HepG2 (cell line): Measurements from ENCODE around the gene MDM4. TPM values are rescaled to one million over a fixed set of nuclear protein-coding genes. Genes with fewer than 3 reads are reported as not detected.
A peak's percentile ranks its signal among the peaks of the same experiment; 100 is the strongest.

Source experiments
- ETV5 ChIP-seq: IDR thresholded peaks from 2 replicates; pipeline ENCODE4 v1.6.1; 2018; ENCODE audit warnings: missing biosample characterization, missing genetic modification reagents, inconsistent platforms, borderline replicate concordance
- HNF4A ChIP-seq: sonication (generic); formaldehyde crosslinking; IDR thresholded peaks from 2 replicates; pipeline ENCODE4 v1.4.0; 2020; ENCODE audit warnings: missing genetic modification reagents
- JDP2 ChIP-seq: sonication (generic); formaldehyde crosslinking; IDR thresholded peaks from 2 replicates; pipeline ENCODE4 v1.8.1; 2022; ENCODE audit warnings: missing genetic modification reagents, borderline replicate concordance
- MXI1 ChIP-seq: IDR thresholded peaks from 3 replicates; pipeline ENCODE4 v1.6.1; 2012; ENCODE audit warnings: low read depth, low read length, inconsistent platforms, borderline replicate concordance
- MYNN ChIP-seq: sonication (generic); formaldehyde crosslinking; IDR thresholded peaks from 2 replicates; pipeline ENCODE4 v1.4.0; 2020; ENCODE audit warnings: mild to moderate bottlenecking, low read depth, missing genetic modification reagents
- NCOR1 ChIP-seq: fragments of 200-600 bp; sonication (generic); IDR thresholded peaks from 2 replicates; pipeline ENCODE4 v1.7.0; 2017; ENCODE audit warnings: antibody characterized with exemption, low read length, borderline replicate concordance
- REL ChIP-seq: sonication (generic); formaldehyde crosslinking; conservative IDR thresholded peaks from 2 replicates; pipeline ENCODE4 v1.8.0; 2022; ENCODE audit warnings: mild to moderate bottlenecking, missing genetic modification reagents, moderate library complexity
- SAP130 ChIP-seq: IDR thresholded peaks from 2 replicates; pipeline ENCODE4 v1.6.1; 2016; ENCODE audit warnings: low read depth
- SRSF9 ChIP-seq: fragments of 200-400 bp; formaldehyde crosslinking; IDR thresholded peaks from 2 replicates; pipeline ENCODE4 v1.6.1; 2018; ENCODE audit warnings: borderline replicate concordance, mild to moderate bottlenecking, low read depth, low read length; ENCODE audit not compliant: insufficient read depth, poor library complexity, severe bottlenecking
- STAG1 ChIP-seq: sonication (generic); formaldehyde crosslinking; IDR thresholded peaks from 2 replicates; pipeline ENCODE4 v1.4.0; 2020; ENCODE audit warnings: missing genetic modification reagents
- ZBTB7A ChIP-seq: sonication (generic); formaldehyde crosslinking; IDR thresholded peaks from 2 replicates; pipeline ENCODE4 v1.8.0; 2022; ENCODE audit warnings: mild to moderate bottlenecking, missing genetic modification reagents
- ZBTB7B ChIP-seq: sonication (generic); formaldehyde crosslinking; IDR thresholded peaks from 2 replicates; pipeline ENCODE4 v1.4.0; 2020; ENCODE audit warnings: missing genetic modification reagents
- ZNF17 ChIP-seq: sonication (generic); formaldehyde crosslinking; IDR thresholded peaks from 2 replicates; pipeline ENCODE4 v1.5.0; 2020; ENCODE audit warnings: mild to moderate bottlenecking, missing genetic modification reagents
- ZNF224 ChIP-seq: sonication (generic); formaldehyde crosslinking; IDR thresholded peaks from 2 replicates; pipeline ENCODE4 v1.5.0; 2020; ENCODE audit warnings: mild to moderate bottlenecking, missing genetic modification reagents
- ZNF468 ChIP-seq: sonication (generic); formaldehyde crosslinking; IDR thresholded peaks from 2 replicates; pipeline ENCODE4 v1.8.0; 2022; ENCODE audit warnings: mild to moderate bottlenecking, moderate library complexity, missing genetic modification reagents
- ZNF598 ChIP-seq: sonication (generic); formaldehyde crosslinking; IDR thresholded peaks from 2 replicates; pipeline ENCODE4 v1.5.1; 2020; ENCODE audit warnings: mild to moderate bottlenecking, missing genetic modification reagents, borderline replicate concordance
- ZSCAN25 ChIP-seq: sonication (generic); formaldehyde crosslinking; IDR thresholded peaks from 2 replicates; pipeline ENCODE4 v1.8.0; 2022; ENCODE audit warnings: mild to moderate bottlenecking, missing genetic modification reagents
- polyA plus RNA-seq, 8 experiments: library from polyadenylated mRNA; depleted of rRNA in 3 of 8; stranded (reverse) in 7 of 8; unstranded in 1 of 8; fragments of >200 nt; fragmentation: Illumina TruSeq in 4 of 8; extraction: Trizol in 4 of 8; gene quantifications; 2 replicates each; pipeline versions ENCODE4 v1.2.1 to v1.2.3, GENCODE V29; 2011 to 2016; ENCODE audit warnings: low read depth in 4 of 8, missing spikeins in 1 of 8, mixed read lengths in 1 of 8; ENCODE audit not compliant: insufficient read depth in 1 of 8
- total RNA-seq, 5 experiments: library from RNA; depleted of rRNA; stranded (reverse); fragments of >200 nt; fragmentation: Illumina TruSeq; extraction: Trizol; gene quantifications; 2 replicates each; pipeline ENCODE4 v1.2.3, GENCODE V29; 2016; ENCODE audit warnings: low read depth in 1 of 5
- TF ChIP-seq, protein P1 (sequence below): sonication (generic); formaldehyde crosslinking; IDR thresholded peaks from 2 replicates; pipeline ENCODE4 v1.4.0; 2020; ENCODE audit warnings: missing genetic modification reagents
- TF ChIP-seq, protein P2 (sequence below): sonication (generic); formaldehyde crosslinking; IDR thresholded peaks from 2 replicates; pipeline ENCODE4 v1.9.0; 2022; ENCODE audit warnings: missing genetic modification reagents, mild to moderate bottlenecking, borderline replicate concordance
- TF ChIP-seq, protein P3 (sequence below): sonication (generic); formaldehyde crosslinking; IDR thresholded peaks from 2 replicates; pipeline ENCODE4 v1.4.0; 2020; ENCODE audit warnings: missing genetic modification reagents, mild to moderate bottlenecking, borderline replicate concordance
- TF ChIP-seq, protein P4 (sequence below): IDR thresholded peaks from 2 replicates; pipeline ENCODE4 v1.6.1; 2016; ENCODE audit warnings: low read depth, borderline replicate concordance

Gene MDM4
- total and polyA plus RNA-seq, 2 of the 13 experiments (the other 11 are each of a cell fraction or from before 2014, with no cell fraction given): 14.9 to 19.0 TPM

DNA sequence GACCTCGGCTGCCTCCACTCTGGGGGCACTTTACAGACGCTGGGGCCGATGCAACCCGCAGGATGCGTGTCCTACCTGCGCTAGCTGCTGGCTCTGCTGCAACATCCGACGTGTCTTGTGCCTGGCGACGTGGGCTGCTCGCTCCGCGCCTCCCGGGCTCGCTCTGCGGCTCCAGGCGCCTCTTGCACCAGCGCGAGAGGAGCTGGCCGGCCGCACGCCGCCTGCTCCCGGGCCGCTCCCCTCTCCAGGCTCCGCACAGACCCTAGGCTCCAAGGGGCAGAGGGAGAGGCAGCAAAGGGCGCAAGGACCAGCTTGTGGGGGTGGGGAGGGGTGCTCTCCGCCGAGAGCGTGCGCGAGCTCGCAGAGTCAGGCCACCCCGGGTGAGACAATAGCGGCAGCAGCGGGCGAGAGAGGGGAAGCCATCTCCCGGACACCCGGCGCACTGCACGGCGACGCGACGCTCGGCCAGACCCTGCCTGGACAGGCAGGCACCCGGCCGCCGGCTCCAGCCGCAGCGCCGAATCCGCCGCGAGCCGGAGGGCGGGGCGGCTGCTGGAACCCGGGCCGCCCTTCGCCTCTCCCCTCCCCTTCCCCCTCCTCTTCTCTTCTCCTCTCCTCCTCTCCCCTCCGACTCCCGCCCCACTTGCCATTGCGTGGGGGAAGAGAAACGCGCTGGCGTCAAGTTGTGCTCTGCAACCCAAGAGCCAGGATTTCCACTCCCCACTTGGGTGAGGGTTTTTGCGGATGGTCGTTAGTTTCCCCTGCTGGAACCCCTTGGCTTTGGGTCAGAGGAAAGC, 21.7 kb upstream of the MDM4 start, which contains the start of gene PIK3C2B (continued):
- TF ChIP-seq MXI1: peak; percentile 68; the same call in 1 of the 3 replicates
- 0 out of 2 replicates have a peak, but pooled peaks have one; percentile 10 for TF ChIP-seq NCOR1
- TF ChIP-seq, protein P1, sequence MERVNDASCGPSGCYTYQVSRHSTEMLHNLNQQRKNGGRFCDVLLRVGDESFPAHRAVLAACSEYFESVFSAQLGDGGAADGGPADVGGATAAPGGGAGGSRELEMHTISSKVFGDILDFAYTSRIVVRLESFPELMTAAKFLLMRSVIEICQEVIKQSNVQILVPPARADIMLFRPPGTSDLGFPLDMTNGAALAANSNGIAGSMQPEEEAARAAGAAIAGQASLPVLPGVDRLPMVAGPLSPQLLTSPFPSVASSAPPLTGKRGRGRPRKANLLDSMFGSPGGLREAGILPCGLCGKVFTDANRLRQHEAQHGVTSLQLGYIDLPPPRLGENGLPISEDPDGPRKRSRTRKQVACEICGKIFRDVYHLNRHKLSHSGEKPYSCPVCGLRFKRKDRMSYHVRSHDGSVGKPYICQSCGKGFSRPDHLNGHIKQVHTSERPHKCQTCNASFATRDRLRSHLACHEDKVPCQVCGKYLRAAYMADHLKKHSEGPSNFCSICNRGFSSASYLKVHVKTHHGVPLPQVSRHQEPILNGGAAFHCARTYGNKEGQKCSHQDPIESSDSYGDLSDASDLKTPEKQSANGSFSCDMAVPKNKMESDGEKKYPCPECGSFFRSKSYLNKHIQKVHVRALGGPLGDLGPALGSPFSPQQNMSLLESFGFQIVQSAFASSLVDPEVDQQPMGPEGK: peak; percentile 60
- TF ChIP-seq, protein P2, sequence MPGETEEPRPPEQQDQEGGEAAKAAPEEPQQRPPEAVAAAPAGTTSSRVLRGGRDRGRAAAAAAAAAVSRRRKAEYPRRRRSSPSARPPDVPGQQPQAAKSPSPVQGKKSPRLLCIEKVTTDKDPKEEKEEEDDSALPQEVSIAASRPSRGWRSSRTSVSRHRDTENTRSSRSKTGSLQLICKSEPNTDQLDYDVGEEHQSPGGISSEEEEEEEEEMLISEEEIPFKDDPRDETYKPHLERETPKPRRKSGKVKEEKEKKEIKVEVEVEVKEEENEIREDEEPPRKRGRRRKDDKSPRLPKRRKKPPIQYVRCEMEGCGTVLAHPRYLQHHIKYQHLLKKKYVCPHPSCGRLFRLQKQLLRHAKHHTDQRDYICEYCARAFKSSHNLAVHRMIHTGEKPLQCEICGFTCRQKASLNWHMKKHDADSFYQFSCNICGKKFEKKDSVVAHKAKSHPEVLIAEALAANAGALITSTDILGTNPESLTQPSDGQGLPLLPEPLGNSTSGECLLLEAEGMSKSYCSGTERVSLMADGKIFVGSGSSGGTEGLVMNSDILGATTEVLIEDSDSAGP (CRISPR knock-in tag): peak; percentile 78
- TF ChIP-seq ZBTB7A (CRISPR knock-in tag): 0 out of 2 replicates have a peak, but pooled peaks have one; percentile 51
- no peak for TF ChIP-seq ZNF17 (CRISPR knock-in tag)
- TF ChIP-seq JDP2 (CRISPR knock-in tag): no peak
- TF ChIP-seq ZNF468 (CRISPR knock-in tag): 0 out of 2 replicates have a peak, but pooled peaks have one; percentile 74
- TF ChIP-seq HNF4A (CRISPR knock-in tag): peak; percentile 20; the same call in 1 of the 2 replicates
- TF ChIP-seq STAG1 (CRISPR knock-in tag): peak; percentile 47
- 0 out of 2 replicates have a peak, but pooled peaks have one; percentile 10 for TF ChIP-seq ZNF598 (CRISPR knock-in tag)
- TF ChIP-seq SAP130 (CRISPR knock-in tag): peak; percentile 70; the same call in 1 of the 2 replicates
- TF ChIP-seq ETV5 (CRISPR knock-in tag): peak; percentile 20; the same call in 1 of the 2 replicates
- TF ChIP-seq ZBTB7B (CRISPR knock-in tag): 0 out of 2 replicates have a peak, but pooled peaks have one; percentile 48
- 0 out of 2 replicates have a peak, but pooled peaks have one; percentile 70 for TF ChIP-seq ZNF224
- TF ChIP-seq, protein P3, sequence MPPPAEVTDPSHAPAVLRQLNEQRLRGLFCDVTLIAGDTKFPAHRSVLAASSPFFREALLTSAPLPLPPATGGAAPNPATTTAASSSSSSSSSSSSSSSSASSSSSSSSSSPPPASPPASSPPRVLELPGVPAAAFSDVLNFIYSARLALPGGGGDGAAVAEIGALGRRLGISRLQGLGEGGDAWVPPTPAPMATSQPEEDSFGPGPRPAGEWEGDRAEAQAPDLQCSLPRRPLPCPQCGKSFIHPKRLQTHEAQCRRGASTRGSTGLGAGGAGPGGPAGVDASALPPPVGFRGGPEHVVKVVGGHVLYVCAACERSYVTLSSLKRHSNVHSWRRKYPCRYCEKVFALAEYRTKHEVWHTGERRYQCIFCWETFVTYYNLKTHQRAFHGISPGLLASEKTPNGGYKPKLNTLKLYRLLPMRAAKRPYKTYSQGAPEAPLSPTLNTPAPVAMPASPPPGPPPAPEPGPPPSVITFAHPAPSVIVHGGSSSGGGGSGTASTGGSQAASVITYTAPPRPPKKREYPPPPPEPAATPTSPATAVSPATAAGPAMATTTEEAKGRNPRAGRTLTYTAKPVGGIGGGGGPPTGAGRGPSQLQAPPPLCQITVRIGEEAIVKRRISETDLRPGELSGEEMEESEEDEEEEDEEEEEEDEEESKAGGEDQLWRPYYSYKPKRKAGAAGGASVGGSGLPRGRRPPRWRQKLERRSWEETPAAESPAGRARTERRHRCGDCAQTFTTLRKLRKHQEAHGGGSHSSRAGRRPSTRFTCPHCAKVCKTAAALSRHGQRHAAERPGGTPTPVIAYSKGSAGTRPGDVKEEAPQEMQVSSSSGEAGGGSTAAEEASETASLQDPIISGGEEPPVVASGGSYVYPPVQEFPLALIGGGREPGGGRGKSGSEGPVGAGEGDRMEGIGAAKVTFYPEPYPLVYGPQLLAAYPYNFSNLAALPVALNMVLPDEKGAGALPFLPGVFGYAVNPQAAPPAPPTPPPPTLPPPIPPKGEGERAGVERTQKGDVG (CRISPR knock-in tag): 0 out of 2 replicates have a peak, but pooled peaks have one; percentile 9
- no peak for TF ChIP-seq MYNN (CRISPR knock-in tag)
- no peak for TF ChIP-seq SRSF9
- TF ChIP-seq ZSCAN25 (CRISPR knock-in tag): peak; percentile 95
- TF ChIP-seq, protein P4, sequence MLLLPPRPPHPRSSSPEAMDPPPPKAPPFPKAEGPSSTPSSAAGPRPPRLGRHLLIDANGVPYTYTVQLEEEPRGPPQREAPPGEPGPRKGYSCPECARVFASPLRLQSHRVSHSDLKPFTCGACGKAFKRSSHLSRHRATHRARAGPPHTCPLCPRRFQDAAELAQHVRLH (CRISPR knock-in tag): peak; percentile 70
- TF ChIP-seq REL (CRISPR knock-in tag): peak; percentile 84
